ENCODE data around the gene COPB1. TPM values are rescaled to one million over a fixed set of nuclear protein-coding genes. Genes with fewer than 3 reads are reported as not detected.

The COPB1 gene
- total and polyA plus RNA-seq, 4 donors, result 32.1 to 140 (median 74.5) TPM

GRCh38 chr11:14547440-14547839 is 47.8 kb upstream of the COPB1 start:
- Histone ChIP-seq H3K9me3 (ENCODE audit: control insufficient read depth in 4 of 4, low read length in 3 of 4) (no peaks in the 10 kb centered on the region), H3K4me3 (ENCODE audit: low read depth in 1 of 3, low read length in 3 of 3) (no peak overlapping the region), H3K9ac (ENCODE audit: low read depth in 1 of 2, low read length in 2 of 2) (no peak overlapping the region), H3K27ac (ENCODE audit: low read depth in 1 of 2, low read length in 2 of 2) (no peak overlapping the region), H3K36me3 (ENCODE audit: control insufficient read depth in 4 of 4, insufficient read depth in 3 of 4, low read depth in 1 of 4, low read length in 3 of 4) (no peaks in the 10 kb centered on the region), H3K4me1 (ENCODE audit: control insufficient read depth in 4 of 4, insufficient read depth in 4 of 4, low read length in 3 of 4) (peaks cover 3 to 27% (median 8%) of the 10 kb centered on the region in 4 donors), H3K27me3 (ENCODE audit: control insufficient read depth in 4 of 4, insufficient read depth in 4 of 4, low read length in 3 of 4) (no peaks in the 10 kb centered on the region)
- WGBS, result 67% methylated on average over 2 of the region's 2 CpGs
- DNase-seq (ENCODE audit: low spot score), result no peak
- TF ChIP-seq HNF4G (IDR thresholded peaks at IDR 0.05), result peak; percentile 50
- TF ChIP-seq, protein P1, sequence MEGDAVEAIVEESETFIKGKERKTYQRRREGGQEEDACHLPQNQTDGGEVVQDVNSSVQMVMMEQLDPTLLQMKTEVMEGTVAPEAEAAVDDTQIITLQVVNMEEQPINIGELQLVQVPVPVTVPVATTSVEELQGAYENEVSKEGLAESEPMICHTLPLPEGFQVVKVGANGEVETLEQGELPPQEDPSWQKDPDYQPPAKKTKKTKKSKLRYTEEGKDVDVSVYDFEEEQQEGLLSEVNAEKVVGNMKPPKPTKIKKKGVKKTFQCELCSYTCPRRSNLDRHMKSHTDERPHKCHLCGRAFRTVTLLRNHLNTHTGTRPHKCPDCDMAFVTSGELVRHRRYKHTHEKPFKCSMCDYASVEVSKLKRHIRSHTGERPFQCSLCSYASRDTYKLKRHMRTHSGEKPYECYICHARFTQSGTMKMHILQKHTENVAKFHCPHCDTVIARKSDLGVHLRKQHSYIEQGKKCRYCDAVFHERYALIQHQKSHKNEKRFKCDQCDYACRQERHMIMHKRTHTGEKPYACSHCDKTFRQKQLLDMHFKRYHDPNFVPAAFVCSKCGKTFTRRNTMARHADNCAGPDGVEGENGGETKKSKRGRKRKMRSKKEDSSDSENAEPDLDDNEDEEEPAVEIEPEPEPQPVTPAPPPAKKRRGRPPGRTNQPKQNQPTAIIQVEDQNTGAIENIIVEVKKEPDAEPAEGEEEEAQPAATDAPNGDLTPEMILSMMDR (IDR thresholded peaks at IDR 0.05; ENCODE audit: low read depth, low read length, missing input control), result no peak
- TF ChIP-seq, protein P2, sequence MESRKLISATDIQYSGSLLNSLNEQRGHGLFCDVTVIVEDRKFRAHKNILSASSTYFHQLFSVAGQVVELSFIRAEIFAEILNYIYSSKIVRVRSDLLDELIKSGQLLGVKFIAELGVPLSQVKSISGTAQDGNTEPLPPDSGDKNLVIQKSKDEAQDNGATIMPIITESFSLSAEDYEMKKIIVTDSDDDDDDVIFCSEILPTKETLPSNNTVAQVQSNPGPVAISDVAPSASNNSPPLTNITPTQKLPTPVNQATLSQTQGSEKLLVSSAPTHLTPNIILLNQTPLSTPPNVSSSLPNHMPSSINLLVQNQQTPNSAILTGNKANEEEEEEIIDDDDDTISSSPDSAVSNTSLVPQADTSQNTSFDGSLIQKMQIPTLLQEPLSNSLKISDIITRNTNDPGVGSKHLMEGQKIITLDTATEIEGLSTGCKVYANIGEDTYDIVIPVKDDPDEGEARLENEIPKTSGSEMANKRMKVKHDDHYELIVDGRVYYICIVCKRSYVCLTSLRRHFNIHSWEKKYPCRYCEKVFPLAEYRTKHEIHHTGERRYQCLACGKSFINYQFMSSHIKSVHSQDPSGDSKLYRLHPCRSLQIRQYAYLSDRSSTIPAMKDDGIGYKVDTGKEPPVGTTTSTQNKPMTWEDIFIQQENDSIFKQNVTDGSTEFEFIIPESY (IDR thresholded peaks at IDR 0.05), result no peak
- TF ChIP-seq RXRA (IDR thresholded peaks at IDR 0.05), result peak; percentile 49 to 57
- TF ChIP-seq RAD21 (IDR thresholded peaks at IDR 0.05), result no peak
- no peak for TF ChIP-seq YY1 (IDR thresholded peaks at IDR 0.05)
- no peak for TF ChIP-seq NR2F2 (IDR thresholded peaks at IDR 0.05)
- TF ChIP-seq TAF1 (conservative IDR thresholded peaks at IDR 0.05), result no peak
- no peak for TF ChIP-seq REST (IDR thresholded peaks at IDR 0.05)
- no peak for TF ChIP-seq FOXA2 (IDR thresholded peaks at IDR 0.05)
- peak; percentile 41 for TF ChIP-seq SP1 (IDR thresholded peaks at IDR 0.05)
- TF ChIP-seq EGR1 (IDR thresholded peaks at IDR 0.05; ENCODE audit: low read depth in 2 of 2), result no peak
- no peak for TF ChIP-seq FOXA1 (IDR thresholded peaks at IDR 0.05)
- TF ChIP-seq JUND (IDR thresholded peaks at IDR 0.05), result no peak
- no peak for TF ChIP-seq MAX (IDR thresholded peaks at IDR 0.05)
- TF ChIP-seq HNF4A (conservative IDR thresholded peaks at IDR 0.05), result peak; percentile 65 to 84
- TF ChIP-seq GABPA (IDR thresholded peaks at IDR 0.05 in 1 of 2, conservative IDR thresholded peaks at IDR 0.05 in 1 of 2), result no peak
- TF ChIP-seq, protein P3, sequence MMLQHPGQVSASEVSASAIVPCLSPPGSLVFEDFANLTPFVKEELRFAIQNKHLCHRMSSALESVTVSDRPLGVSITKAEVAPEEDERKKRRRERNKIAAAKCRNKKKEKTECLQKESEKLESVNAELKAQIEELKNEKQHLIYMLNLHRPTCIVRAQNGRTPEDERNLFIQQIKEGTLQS (IDR thresholded peaks at IDR 0.05), result no peak
